ENCODE data around the gene SLC2A9.

- no peak for TF ChIP-seq CTCF (IDR thresholded peaks at IDR 0.05 in 4 of 5, conservative IDR thresholded peaks at IDR 0.05 in 1 of 5)
- TF ChIP-seq POLR2A (IDR thresholded peaks at IDR 0.05): no peak
Observed at GRCh38 chr4:10022346-10023049, 1.2 kb upstream of the SLC2A9 start.

Data from gastrocnemius medialis (tissue), 4 donors.